ENCODE data around the gene SPTBN1.

GRCh38 chr2:54691445-54692135 lies 235.5 kb downstream of the SPTBN1 start:
- TF ChIP-seq, protein P1, sequence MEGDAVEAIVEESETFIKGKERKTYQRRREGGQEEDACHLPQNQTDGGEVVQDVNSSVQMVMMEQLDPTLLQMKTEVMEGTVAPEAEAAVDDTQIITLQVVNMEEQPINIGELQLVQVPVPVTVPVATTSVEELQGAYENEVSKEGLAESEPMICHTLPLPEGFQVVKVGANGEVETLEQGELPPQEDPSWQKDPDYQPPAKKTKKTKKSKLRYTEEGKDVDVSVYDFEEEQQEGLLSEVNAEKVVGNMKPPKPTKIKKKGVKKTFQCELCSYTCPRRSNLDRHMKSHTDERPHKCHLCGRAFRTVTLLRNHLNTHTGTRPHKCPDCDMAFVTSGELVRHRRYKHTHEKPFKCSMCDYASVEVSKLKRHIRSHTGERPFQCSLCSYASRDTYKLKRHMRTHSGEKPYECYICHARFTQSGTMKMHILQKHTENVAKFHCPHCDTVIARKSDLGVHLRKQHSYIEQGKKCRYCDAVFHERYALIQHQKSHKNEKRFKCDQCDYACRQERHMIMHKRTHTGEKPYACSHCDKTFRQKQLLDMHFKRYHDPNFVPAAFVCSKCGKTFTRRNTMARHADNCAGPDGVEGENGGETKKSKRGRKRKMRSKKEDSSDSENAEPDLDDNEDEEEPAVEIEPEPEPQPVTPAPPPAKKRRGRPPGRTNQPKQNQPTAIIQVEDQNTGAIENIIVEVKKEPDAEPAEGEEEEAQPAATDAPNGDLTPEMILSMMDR (IDR thresholded peaks at IDR 0.05), result no peak
- TF ChIP-seq POLR2A (IDR thresholded peaks at IDR 0.05) (no peak), POLR2AphosphoS5 (IDR thresholded peaks at IDR 0.05) (no peak)

Measured in stomach (tissue), 4 donors.